GM21381 (cell line): ENCODE data around the gene CGNL1.

Experiments used
- ATAC-seq: cut with Tn5 transposase; IDR thresholded peaks from one replicate; pipeline ENCODE4 v1.9.1; 2021; ENCODE audit warnings: mild to moderate bottlenecking, moderate library complexity; ENCODE audit not compliant: unreplicated experiment

The CGNL1 gene

GRCh38 chr15:57541805-57542504 is 165.7 kb downstream of the CGNL1 start:
- no peak for ATAC-seq

GRCh38 chr15:57542505-57542817 is 166.2 kb downstream of the CGNL1 start:
- no peak for ATAC-seq

- ATAC-seq, result no peak
These were observed 168.7 kb downstream of the CGNL1 start for GRCh38 chr15:57544848-57545480.

GRCh38 chr15:57545995-57546394 is 169.7 kb downstream of the CGNL1 start:
- ATAC-seq, result no peak

GRCh38 chr15:57547243-57547755 is 171.0 kb downstream of the CGNL1 start:
- ATAC-seq, result no peak

GRCh38 chr15:57548351-57548750 is 172.0 kb downstream of the CGNL1 start:
- no peak for ATAC-seq

- ATAC-seq, result no peak
These were observed 172.5 kb downstream of the CGNL1 start for GRCh38 chr15:57548835-57549234.

- ATAC-seq, result no peak
These were observed 173.6 kb downstream of the CGNL1 start for GRCh38 chr15:57549935-57550334.

- ATAC-seq, result no peak
These were observed 174.3 kb downstream of the CGNL1 start for GRCh38 chr15:57550640-57551039.

- ATAC-seq, result no peak
These were observed 175.7 kb downstream of the CGNL1 start for GRCh38 chr15:57551715-57552677.

GRCh38 chr15:57552678-57553334 is 176.5 kb downstream of the CGNL1 start:
- ATAC-seq, result no peak

GRCh38 chr15:57553526-57553925 is 177.2 kb downstream of the CGNL1 start:
- no peak for ATAC-seq

- ATAC-seq, result no peak
These were observed 177.9 kb downstream of the CGNL1 start for GRCh38 chr15:57554063-57554811.

- no peak for ATAC-seq
These were observed 178.5 kb downstream of the CGNL1 start for GRCh38 chr15:57554812-57555179.

- no peak for ATAC-seq
These were observed 179.0 kb downstream of the CGNL1 start for GRCh38 chr15:57555270-57555669.

GRCh38 chr15:57556040-57556439 is 179.7 kb downstream of the CGNL1 start:
- ATAC-seq, result no peak

- ATAC-seq, result no peak
These were observed 181.0 kb downstream of the CGNL1 start for GRCh38 chr15:57557267-57557666.

GRCh38 chr15:57557810-57558209 is 181.5 kb downstream of the CGNL1 start:
- ATAC-seq, result no peak

- no peak for ATAC-seq
These were observed 183.6 kb downstream of the CGNL1 start for GRCh38 chr15:57559875-57560274.

- ATAC-seq, result peak; percentile 78
These were observed 184.9 kb downstream of the CGNL1 start for GRCh38 chr15:57561041-57561711.
